Measurements from ENCODE around the gene KLC3. TPM values are rescaled to one million over a fixed set of nuclear protein-coding genes. Genes with fewer than 3 reads are reported as not detected.

Gene KLC3
- total RNA-seq, 1 experiment from 2014 or later = 23.4 TPM

GRCh38 chr19:45391871-45392665 lies 51.5 kb downstream of the KLC3 start:
- H3K4me2 ChIP-seq (ENCODE audit: low read length) = no peak overlapping the region
- TSS peak; percentile 25 for BruUV-seq (replicated peaks)

GRCh38 chr19:45395821-45396617 lies 55.5 kb downstream of the KLC3 start:
- ChIA-PET CTCF (no interaction called here), POLR2A (ENCODE audit: unreplicated experiment) (no interaction called here)
- H2AFZ ChIP-seq (ENCODE audit: low read length) = no peak overlapping the region
- ATAC-seq (no peak), DNase-seq (no peak)
- BruUV-seq (replicated peaks) = no TSS peak
- TF ChIP-seq EZH2 (IDR thresholded peaks at IDR 0.05; ENCODE audit: low read length, unreplicated experiment) (no peak), EZH2phosphoT487 (IDR thresholded peaks at IDR 0.05; ENCODE audit: borderline replicate concordance, low read length) (no peak), CTCF (conservative IDR thresholded peaks at IDR 0.05; ENCODE audit: low read depth, low read length) (no peak)
- H3K4me1 ChIP-seq (ENCODE audit: insufficient read depth, low read length) = no peaks in the 10 kb centered on the region
- no peaks in the 10 kb centered on the region for H3K9me2 ChIP-seq (replicated peaks; ENCODE audit: low read length)
- H3F3A ChIP-seq (ENCODE audit: low read length, unreplicated experiment) = no peaks in the 10 kb centered on the region
- peaks cover 5% of the 10 kb centered on the region; the same call in 1 of the 2 replicates for H3K36me3 ChIP-seq (ENCODE audit: low read depth, low read length)
- no peaks in the 10 kb centered on the region for H4K20me1 ChIP-seq (ENCODE audit: low read length)
- H3K4me3 ChIP-seq (ENCODE audit: low read length) = no peak overlapping the region
- no peak overlapping the region for H3K4me2 ChIP-seq (ENCODE audit: low read length)
- intact Hi-C loops (cut with micrococcal nuclease) = no loop called here
- H3K9me3 ChIP-seq (ENCODE audit: low read length) = no peaks in the 10 kb centered on the region
- peaks cover 11% of the 10 kb centered on the region for H3K79me2 ChIP-seq (ENCODE audit: low read length)
- no peak overlapping the region for H3K9ac ChIP-seq (ENCODE audit: low read length)
- H3K27me3 ChIP-seq (ENCODE audit: low read length) = no peaks in the 10 kb centered on the region
- H3K27ac ChIP-seq (ENCODE audit: low read length) = no peak overlapping the region

More at GRCh38 chr19:45391871-45392665, 51.5 kb downstream of the KLC3 start:
- H3K27me3 ChIP-seq (ENCODE audit: low read length) = no peaks in the 10 kb centered on the region
- H3F3A ChIP-seq (ENCODE audit: low read length, unreplicated experiment) = no peaks in the 10 kb centered on the region
- H2AFZ ChIP-seq (ENCODE audit: low read length) = no peak overlapping the region
- H3K9me2 ChIP-seq (replicated peaks; ENCODE audit: low read length) = no peaks in the 10 kb centered on the region
- no peak overlapping the region for H3K9ac ChIP-seq (ENCODE audit: low read length)
- H3K4me1 ChIP-seq (ENCODE audit: insufficient read depth, low read length) = no peaks in the 10 kb centered on the region
- H3K79me2 ChIP-seq (ENCODE audit: low read length) = no peaks in the 10 kb centered on the region
- POLR2A ChIA-PET (ENCODE audit: unreplicated experiment) = no interaction called here
- no peak overlapping the region for H3K4me3 ChIP-seq (ENCODE audit: low read length)
- H3K9me3 ChIP-seq (ENCODE audit: low read length) = no peaks in the 10 kb centered on the region
- DNase-seq (no peak), ATAC-seq (no peak)
- CTCF ChIA-PET = no interaction called here
- intact Hi-C loops (cut with micrococcal nuclease) = no loop called here
- H3K27ac ChIP-seq (ENCODE audit: low read length) = no peak overlapping the region
- TF ChIP-seq EZH2phosphoT487 (IDR thresholded peaks at IDR 0.05; ENCODE audit: borderline replicate concordance, low read length) = no peak
- peaks cover 5% of the 10 kb centered on the region; the same call in 1 of the 2 replicates for H3K36me3 ChIP-seq (ENCODE audit: low read depth, low read length)
- H4K20me1 ChIP-seq (ENCODE audit: low read length) = no peaks in the 10 kb centered on the region

- intact Hi-C loops (cut with micrococcal nuclease) = no loop called here
- Histone ChIP-seq H3F3A (ENCODE audit: low read length, unreplicated experiment) (no peaks in the 10 kb centered on the region), H2AFZ (ENCODE audit: low read length) (no peak overlapping the region), H3K27ac (ENCODE audit: low read length) (no peak overlapping the region), H3K9me3 (ENCODE audit: low read length) (no peaks in the 10 kb centered on the region), H3K4me3 (ENCODE audit: low read length) (no peak overlapping the region), H3K9me2 (replicated peaks; ENCODE audit: low read length) (no peaks in the 10 kb centered on the region), H3K9ac (ENCODE audit: low read length) (no peak overlapping the region), H4K20me1 (ENCODE audit: low read length) (no peaks in the 10 kb centered on the region), H3K36me3 (ENCODE audit: low read depth, low read length) (no peaks in the 10 kb centered on the region; the same call in 1 of the 2 replicates), H3K79me2 (ENCODE audit: low read length) (peaks cover 49% of the 10 kb centered on the region), H3K27me3 (ENCODE audit: low read length) (no peaks in the 10 kb centered on the region), H3K4me1 (ENCODE audit: insufficient read depth, low read length) (peaks cover 15% of the 10 kb centered on the region; the same call in 1 of the 2 replicates), H3K4me2 (ENCODE audit: low read length) (no peak overlapping the region)
- DNase-seq (no peak), ATAC-seq (no peak)
- POLR2A ChIA-PET (ENCODE audit: unreplicated experiment) = no interaction called here
- TF ChIP-seq EZH2 (IDR thresholded peaks at IDR 0.05; ENCODE audit: low read length, unreplicated experiment) = no peak
- no peak for TF ChIP-seq CTCF (conservative IDR thresholded peaks at IDR 0.05; ENCODE audit: low read depth, low read length)
- no peak for TF ChIP-seq EZH2phosphoT487 (IDR thresholded peaks at IDR 0.05; ENCODE audit: borderline replicate concordance, low read length)
- BruUV-seq (replicated peaks) = no TSS peak
- CTCF ChIA-PET = interaction anchor here (0.6 kb wide), 1 partner anchor 85 kb away, joined by 3 read pairs; no protein-coding TSS in a partner anchor
Measured at GRCh38 chr19:45400192-45400591, 59.6 kb downstream of the KLC3 start.

Other genes with a start within 250 kb of the KLC3 start
- 37.0 and 46.4 TPM in 2 replicates for gene PPP1R37, start 247.6 kb upstream of the KLC3 start, total RNA-seq (2014; rRNA removed)
- gene NKPD1, start 179.8 kb upstream of the KLC3 start, total RNA-seq (2014; rRNA removed) = 0.75 and 1.1 TPM in 2 replicates
- 18.3 and 23.2 TPM in 2 replicates for gene TRAPPC6A, start 162.5 kb upstream of the KLC3 start, total RNA-seq (2014; rRNA removed)
- 7.3 and 11.9 TPM in 2 replicates for gene BLOC1S3, start 162.0 kb upstream of the KLC3 start, total RNA-seq (2014; rRNA removed)
- not detected in 2 replicates for gene EXOC3L2, start 95.3 kb upstream of the KLC3 start, total RNA-seq (2014; rRNA removed)
- 12.1 and 21.8 TPM in 2 replicates for gene MARK4, start 89.5 kb upstream of the KLC3 start, total RNA-seq (2014; rRNA removed)
- not detected in 2 replicates for gene CKM, start 17.9 kb upstream of the KLC3 start, total RNA-seq (2014; rRNA removed)
- gene ERCC2, start 29.8 kb downstream of the KLC3 start, total RNA-seq (2014; rRNA removed) = 48.0 and 57.5 TPM in 2 replicates
- gene PPP1R13L, start 64.3 kb downstream of the KLC3 start, total RNA-seq (2014; rRNA removed) = 28.6 and 36.4 TPM in 2 replicates
- gene POLR1G, start 65.9 kb downstream of the KLC3 start, total RNA-seq (2014; rRNA removed) = 25.9 and 43.0 TPM in 2 replicates
- gene ERCC1, start 83.2 kb downstream of the KLC3 start, total RNA-seq (2014; rRNA removed) = 56.2 and 57.3 TPM in 2 replicates
- gene FOSB, start 127.2 kb downstream of the KLC3 start, total RNA-seq (2014; rRNA removed) = 35.8 and 60.5 TPM in 2 replicates
- 9.5 and 12.9 TPM in 2 replicates for gene RTN2, start 156.3 kb downstream of the KLC3 start, total RNA-seq (2014; rRNA removed)
- 2.5 and 4.7 TPM in 2 replicates for gene PPM1N, start 157.7 kb downstream of the KLC3 start, total RNA-seq (2014; rRNA removed)
- gene VASP, start 166.7 kb downstream of the KLC3 start, total RNA-seq (2014; rRNA removed) = 120 and 158 TPM in 2 replicates
- gene OPA3, start 244.1 kb downstream of the KLC3 start, total RNA-seq (2014; rRNA removed) = 9.4 and 10.1 TPM in 2 replicates